Measurements from ENCODE around the gene AFTPH. TPM values are rescaled to one million over a fixed set of nuclear protein-coding genes. Genes with fewer than 3 reads are reported as not detected.
"Not testable (repeated sequence)": the region's sequence is repeated elsewhere in the genome, so short reads cannot be mapped to it uniquely, and the experiment has no call there.

Gene AFTPH
- total RNA-seq, 1 experiment from 2014 or later: 20.1 TPM

DNA sequence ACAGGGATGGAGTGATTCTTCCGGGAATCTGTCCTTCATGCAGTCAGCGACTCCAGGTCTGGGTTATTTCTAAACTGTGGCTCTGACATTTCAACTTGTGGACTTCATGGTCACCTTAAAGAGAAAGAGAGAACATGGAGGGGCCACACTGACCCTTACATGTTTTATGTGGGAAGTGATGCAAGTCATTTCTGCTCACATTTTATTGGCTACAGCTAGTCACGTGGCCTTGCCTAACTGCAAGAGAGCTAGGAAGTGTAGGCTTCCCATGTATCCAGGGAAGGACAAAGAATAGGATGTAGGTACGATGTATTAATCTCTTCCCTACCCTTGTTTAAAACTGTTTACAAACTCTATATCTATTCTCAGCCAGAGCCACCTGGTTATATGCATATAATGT is 30.3 kb upstream of the AFTPH start:
- DNase-seq (ENCODE audit: low read depth): no peak

GRCh38 chr2:64498438-64498837 is 25.7 kb upstream of the AFTPH start:
- DNase-seq (ENCODE audit: low read depth): no peak

- no peak for DNase-seq (ENCODE audit: low read depth)
Observed at GRCh38 chr2:64500549-64500948, 23.6 kb upstream of the AFTPH start.

DNA sequence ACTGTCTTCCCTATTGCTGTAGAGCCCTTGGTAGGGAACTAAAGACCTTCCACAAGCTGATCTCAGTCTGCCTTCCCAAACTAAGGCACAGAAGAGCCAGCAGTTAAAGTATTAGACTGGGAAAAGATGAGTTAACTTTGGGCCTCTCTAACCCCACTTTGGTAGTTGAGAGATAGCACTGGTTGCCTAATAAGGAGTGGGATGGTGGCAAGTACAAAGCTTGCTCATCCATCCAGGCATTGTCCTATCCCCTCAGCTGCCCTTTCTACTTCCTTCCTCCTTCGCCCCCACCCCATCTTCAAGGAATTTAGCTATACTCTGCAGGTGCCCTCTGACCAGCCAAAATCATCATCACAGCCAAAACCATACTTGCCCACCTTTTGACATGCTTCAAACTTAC is 22.2 kb upstream of the AFTPH start:
- no peak for DNase-seq (ENCODE audit: low read depth)

DNA sequence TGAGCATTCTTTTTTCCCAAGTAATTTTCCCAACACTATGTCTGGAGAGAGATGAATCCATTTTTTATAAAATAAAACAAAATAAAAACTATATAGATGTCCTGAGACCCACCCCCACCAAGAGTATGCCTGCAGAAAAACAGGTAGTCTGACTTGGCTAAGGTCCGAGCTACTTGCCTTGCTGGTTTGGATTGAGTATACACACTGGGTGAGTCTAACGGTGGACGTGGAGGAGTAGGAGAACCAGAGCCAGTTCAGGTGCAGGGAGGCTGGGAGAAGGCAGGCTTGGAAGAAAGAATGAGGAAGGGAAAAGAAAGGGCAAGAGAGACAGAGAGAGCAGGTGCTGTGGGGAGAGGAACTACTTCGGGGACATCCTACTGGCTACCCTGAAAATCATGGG is 21.3 kb upstream of the AFTPH start:
- DNase-seq (ENCODE audit: low read depth): no peak

- no peak for DNase-seq (ENCODE audit: low read depth)
Observed at GRCh38 chr2:64504774-64505720, 19.1 kb upstream of the AFTPH start.

- DNase-seq (ENCODE audit: low read depth): no peak
Observed at GRCh38 chr2:64506686-64507085, 17.4 kb upstream of the AFTPH start.

DNA sequence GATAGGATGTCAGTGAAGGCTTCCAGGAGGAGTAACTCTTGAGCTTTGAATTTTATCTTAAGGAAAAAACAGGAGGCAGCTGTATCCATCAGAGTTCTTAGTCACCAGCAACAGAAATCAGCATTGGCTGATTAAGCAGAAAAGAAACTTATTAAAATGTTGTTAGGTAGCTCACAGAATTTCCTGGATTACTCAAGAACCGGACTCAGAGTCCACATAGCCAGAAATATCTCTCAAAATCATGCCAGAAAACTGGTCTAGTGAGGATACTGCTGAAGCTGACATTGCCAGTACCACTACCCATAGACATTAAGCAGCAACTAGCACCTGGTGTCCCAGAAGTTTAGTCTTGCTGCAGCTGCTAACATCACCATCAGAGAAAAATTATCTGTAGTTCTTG is 10.1 kb upstream of the AFTPH start:
- DNase-seq (ENCODE audit: low read depth): no peak

- DNase-seq (ENCODE audit: low read depth): no peak
Observed at GRCh38 chr2:64515086-64515485, 9.0 kb upstream of the AFTPH start.

GRCh38 chr2:64516651-64517510 is 7.2 kb upstream of the AFTPH start:
- no peak for DNase-seq (ENCODE audit: low read depth)

DNA sequence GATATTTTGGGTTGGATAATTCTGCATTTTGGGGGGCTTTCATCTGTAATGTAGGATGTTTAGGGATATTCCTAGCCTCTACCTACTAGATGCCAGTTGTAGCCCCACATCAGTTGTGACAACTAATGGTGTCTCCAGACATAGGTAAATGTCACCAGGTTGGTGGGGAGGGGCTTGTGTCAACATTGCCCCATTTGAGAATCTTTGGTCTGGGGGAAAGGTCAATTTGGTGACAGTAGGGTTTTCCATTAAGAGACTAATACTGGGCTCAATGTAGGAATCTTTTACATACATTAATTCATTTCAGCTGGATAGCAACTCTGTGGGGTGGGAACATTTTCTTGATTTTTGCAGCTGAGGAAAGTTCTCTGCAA is 6.6 kb upstream of the AFTPH start:
- no peak for DNase-seq (ENCODE audit: low read depth)

- DNase-seq (ENCODE audit: low read depth): peak; percentile 68
Observed at GRCh38 chr2:64522843-64523428, 1.2 kb upstream of the AFTPH start.

- DNase-seq (ENCODE audit: low read depth): peak; percentile 29
Observed at GRCh38 chr2:64524604-64525316, 632 bp downstream of the AFTPH start.

GRCh38 chr2:64525317-64525613 is 1.1 kb downstream of the AFTPH start:
- DNase-seq (ENCODE audit: low read depth): peak; percentile 6

- no peak for DNase-seq (ENCODE audit: low read depth)
Observed at GRCh38 chr2:64526034-64526433, 1.9 kb downstream of the AFTPH start.

- DNase-seq (ENCODE audit: low read depth): not testable (repeated sequence)
Observed at GRCh38 chr2:64530946-64531345, 6.8 kb downstream of the AFTPH start.

- DNase-seq (ENCODE audit: low read depth): no peak
Observed at GRCh38 chr2:64532030-64532429, 7.9 kb downstream of the AFTPH start.

DNA sequence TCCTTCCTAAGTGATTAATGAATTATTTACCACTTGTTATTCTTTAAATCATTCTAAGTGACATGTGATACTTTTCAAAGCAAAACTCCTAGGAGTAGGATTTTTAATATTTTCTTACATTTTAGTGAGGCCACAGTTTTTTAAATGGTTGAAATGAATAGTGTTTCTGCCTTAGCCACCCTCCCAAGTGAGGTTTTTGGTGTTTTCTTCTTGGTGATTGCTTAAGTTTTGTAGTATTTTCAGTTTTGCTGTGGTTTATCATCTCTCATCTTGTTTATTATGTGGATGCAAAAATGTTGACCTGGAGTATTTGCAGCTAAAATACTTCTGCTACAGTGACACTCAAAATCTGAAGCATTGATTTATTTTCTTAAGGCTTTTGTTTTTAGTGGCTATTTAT is 9.8 kb downstream of the AFTPH start:
- no peak for DNase-seq (ENCODE audit: low read depth)

- no peak for DNase-seq (ENCODE audit: low read depth)
Observed at GRCh38 chr2:64534363-64534762, 10.2 kb downstream of the AFTPH start.

GRCh38 chr2:64535024-64535423 is 10.9 kb downstream of the AFTPH start:
- no peak for DNase-seq (ENCODE audit: low read depth)

- no peak for DNase-seq (ENCODE audit: low read depth)
Observed at GRCh38 chr2:64537991-64538390, 13.9 kb downstream of the AFTPH start.

Measured in Daoy (cell line).